SW 1271 (cell line): ENCODE data around the gene COL4A5.
"Not testable (repeated sequence)": the region's sequence is repeated elsewhere in the genome, so short reads cannot be mapped to it uniquely, and the experiment has no call there.

Experiments
- DNase-seq, 2 experiments: peaks; one replicate each; lab custom pipeline; 2025; lab: John Stamatoyannopoulos, UW

COL4A5 gene

DNA sequence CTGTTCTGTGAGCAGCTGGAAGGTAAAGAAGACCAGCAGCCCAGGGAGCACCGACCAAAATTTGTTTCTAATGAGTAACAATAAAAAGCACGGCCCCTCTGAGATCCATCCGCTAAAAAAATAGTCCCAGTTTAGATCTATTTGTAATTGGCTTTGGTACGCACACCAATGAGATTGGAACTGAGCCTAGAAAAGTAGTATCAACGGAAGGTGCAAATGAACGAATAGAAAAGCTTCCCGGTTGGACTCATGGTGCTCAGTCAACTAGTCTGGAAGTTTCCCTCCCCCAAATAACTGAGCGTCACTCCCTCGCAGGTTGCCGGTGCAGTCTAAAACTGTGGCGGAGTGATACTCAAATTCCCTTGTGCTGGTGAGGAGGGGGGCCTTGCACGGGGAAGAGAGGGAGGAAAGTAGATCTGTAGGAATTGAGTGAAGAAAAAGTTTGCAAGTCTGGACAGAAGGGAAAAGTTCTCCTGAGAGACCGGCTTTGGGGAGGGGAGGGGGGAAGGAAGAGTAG, at the start of gene COL4A5:
TSS of gene COL4A5 (plus strand) at position 413 of the 517 bp plus-strand sequence. CDS start 288 bp downstream, outside the sequence.
- DNase-seq, result peak; percentile 52 to 70

DNA sequence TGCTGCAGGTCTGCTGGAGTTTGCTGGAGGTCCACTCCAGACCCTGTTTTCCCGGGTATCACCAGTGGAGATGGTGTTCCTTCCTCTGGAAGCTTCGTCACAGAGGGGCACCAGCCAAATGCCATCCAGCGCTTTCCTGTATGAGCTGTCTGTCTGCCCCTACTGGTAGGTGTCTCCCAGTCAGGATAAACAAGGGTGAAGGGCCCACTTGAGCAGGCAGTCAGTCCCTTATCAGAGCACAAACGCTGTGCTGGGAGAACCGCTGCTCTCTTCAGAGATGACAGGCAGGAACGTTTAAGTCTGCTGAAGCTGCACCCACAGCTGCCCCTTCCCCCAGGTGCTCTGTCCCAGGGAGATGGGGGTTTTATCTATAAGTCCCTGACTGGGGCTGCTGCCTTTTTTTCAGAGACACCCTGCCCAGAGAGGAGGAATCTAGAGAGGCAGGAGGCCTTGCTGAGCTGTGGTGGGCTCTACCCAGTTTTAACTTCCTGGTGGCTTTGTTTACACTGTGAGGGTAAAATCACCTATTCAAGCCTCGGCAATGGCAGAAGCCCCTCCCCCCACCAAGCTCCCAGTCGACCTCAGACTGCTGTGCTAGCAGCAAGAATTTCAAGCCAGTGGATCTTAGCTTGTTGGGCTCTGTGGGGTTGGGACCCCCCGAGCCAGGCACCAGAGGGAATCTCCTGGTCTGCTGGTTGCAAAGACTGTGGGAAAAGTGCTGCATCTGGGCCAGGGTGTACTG, 48.5 kb upstream of the COL4A5 start:
- DNase-seq, result not testable (repeated sequence)

DNA sequence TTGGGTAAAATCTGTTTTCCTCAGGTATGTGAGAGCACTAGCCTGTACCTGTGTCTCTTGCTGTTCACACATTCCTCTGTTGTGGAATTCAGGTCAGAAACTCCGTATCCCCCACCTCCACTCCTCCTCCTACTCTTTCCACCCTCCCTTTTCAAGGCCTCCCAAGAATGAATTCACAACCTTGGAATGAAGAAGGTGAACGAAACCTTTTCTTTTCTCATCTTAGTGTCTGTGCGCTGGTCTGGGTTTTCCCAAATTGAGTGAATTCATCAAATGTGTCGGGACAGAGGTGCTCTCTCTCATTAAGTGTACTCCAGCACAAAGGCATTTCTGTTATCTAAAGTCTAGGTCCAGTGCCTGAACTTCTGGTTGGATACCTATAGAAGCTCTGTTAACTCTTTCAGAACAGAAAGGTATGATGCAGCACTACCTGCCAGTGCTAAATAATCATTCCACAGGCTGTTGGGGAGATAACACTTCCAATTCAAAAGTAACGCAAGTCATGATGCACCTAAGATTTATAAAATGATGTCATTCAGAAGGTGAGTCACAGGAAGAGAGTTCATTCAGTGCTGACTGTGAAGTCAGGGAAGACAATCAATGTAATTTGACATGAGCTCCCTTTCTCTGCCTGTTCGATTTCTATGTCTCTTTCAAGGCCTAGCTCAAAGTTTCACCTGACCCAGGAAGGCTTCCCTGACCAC, 43.3 kb upstream of the COL4A5 start:
- DNase-seq, result peak in 1 of 2 experiments; percentile 0

DNA sequence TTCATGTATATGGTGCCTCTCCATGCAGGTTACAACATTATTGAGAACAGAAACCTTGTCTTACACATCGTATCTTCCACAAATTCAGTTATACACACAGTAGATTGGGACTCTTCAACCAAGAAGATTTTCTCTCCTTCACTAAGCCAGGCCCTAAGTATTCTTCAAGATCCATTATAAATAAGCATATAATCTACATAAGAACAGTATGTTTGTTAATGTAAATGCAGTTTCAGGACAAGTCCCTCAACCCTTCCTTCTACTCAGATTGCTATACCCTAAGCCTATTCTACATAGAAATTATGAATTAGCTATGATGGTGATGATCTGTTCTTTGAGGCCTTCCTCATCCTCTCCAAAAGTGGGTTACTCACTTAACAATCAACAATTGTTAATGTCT, 42.7 kb upstream of the COL4A5 start:
- no peak for DNase-seq

DNA sequence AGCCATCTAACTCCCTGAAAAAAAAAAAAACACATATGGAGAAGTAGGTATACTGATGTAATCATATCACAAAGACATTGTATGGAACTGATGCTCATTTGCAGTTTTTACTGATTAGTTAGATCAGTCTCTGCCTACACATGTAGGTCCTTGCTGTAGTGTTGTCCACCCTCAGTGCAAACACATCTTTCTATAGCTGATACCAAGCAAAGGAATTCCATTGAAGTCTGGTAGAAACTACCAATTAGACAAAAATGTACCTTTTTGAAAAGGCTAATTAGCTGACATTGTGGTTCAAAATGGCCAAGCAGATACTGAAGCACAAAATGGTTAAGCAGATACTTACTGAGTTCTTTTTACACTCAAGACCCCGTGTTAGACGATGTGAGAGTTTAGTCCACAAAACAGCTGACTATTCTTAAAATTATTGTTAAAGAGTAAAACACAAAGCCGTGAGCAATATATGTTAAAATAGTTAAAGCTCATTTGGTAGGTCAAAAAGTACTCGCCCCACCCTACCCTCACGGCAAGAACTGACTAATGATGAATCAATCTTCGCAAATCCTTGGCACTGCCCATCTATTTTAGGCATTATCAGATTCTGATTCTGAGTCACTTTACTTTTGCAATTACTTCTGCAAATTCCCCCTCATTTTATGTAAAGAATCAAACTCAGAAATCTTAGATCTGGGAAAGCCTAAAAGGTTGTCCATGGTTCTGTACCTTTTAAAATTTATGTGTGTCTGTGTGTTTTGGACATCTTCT, 41.8 kb upstream of the COL4A5 start:
- DNase-seq, result peak in 1 of 2 experiments; percentile 1

DNA sequence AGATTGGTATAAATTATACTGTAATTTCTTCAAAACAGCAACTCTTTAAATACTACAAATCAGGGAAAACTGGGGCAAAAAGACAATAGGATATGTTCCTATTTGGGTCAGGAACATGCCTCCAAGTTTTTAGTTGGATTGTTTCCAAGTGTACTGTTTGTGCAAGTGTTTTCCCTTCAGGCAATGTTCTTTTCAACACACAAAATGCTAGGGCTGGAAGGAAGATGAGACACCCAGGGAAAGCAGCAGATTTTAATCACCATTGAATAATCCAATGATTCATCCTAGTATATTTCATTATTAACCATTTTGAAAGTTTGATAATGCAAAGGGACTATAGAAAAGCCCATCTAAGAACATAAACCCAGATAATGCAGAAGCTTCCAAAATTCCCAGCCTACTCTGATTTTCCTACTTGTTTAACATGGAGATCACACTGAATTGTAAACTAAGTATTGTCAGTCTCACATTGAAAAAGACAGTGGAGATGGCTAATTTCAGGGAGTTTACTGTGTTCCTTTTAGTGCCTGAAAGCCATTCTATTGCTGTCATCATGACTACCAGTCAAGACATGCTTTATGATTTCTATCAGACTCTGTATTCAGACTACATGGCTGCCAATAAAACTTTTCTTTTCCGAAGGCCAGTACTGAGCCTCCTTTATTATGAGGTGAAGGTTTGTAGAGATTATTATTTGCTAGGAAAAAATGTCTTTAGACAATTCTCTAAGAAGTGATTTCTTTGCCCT, 40.0 kb upstream of the COL4A5 start:
- no peak for DNase-seq

DNA sequence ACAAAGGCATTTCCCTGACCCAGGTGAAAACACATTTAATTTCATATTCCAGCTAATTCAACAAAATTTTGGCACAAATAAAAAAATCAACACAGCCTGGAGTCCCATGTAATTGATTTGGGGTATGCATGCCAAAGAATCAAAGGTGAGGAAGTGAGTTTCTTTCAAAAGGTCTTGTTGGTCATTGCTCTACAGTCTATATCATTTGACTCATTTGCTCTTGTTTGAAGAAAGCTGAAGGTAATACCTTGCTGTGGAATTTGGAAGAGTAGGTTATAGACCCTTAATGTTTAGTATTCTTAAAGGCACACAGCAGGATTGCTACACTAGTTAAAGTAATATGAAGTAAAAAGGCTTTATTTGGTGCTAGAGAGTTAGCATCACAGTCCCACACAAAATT, 26.9 kb upstream of the COL4A5 start:
- no peak for DNase-seq

DNA sequence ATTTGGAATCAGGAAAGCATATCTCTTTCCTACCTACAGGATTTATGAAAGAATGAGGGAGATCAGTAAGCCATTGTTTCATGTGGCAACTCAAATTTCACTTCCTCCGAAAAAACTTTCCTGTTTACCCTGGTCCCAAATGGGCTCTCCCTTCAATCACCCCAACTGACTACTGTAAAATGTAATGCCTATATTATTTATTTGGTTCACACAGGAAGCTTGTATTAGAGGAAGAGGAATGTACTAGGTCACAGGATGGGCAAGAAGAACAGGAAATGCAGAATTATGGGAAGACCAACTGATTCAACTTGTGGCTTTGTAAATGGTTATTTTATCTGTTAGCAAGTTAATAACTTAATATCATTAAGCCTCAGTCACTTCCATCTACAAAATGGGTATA, 24.5 kb upstream of the COL4A5 start:
- no peak for DNase-seq

DNA sequence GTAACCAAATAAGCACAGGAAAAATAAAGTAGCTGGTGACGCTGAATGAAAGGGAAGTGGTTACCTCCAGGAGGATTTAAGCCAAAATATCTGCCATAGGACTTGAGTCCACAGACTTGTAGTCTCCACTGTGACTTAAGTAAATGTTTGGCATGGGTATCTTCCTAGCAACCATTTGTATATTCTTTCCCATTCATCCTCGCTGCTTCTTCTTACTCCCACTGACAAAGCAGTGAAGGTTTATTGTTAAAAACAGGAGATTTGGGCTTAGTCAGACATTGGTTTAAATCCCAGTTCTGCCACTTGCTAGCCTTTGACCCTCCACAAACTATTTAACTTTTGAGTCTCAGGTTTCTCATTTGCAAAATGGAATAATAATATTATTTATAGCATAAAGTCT, 23.7 kb upstream of the COL4A5 start:
- no peak for DNase-seq

DNA sequence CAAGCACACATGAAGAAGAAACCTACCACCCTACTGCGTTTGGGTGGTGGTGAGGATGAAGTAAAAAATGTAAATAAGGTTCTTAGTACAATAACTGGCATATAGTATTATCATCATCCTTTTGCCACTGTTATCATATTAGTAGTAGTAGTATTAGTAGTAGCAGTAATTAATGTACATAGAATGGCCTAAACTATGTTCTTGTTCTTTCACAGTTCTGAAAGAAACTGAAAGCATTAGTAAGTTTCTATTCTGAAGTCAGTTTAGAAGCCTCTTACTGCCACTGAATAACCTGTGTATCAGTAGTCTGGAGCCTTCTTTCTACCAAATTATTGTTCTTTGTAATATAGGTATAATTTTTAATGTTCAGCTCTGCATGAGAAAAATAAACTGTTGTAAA, 22.4 kb upstream of the COL4A5 start:
- DNase-seq, result no peak

DNA sequence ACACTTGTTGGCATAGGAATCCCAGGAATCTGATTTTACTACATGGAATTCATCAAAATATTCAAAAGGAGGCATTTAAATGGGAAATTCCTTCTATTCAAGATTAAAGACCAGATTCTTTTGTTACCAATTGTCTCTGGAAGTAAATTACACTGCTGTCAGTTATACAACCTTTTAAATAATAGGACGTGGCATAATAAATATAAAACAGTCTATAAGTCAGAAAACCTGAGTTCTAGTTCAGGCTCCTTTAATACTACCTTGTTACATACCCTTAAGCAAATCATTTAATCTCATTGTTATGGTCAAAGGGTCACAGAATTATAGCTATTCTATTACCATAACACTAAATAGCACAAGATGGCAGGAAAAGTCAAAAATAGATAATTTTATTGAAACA, 20.2 kb upstream of the COL4A5 start:
- no peak for DNase-seq

DNA sequence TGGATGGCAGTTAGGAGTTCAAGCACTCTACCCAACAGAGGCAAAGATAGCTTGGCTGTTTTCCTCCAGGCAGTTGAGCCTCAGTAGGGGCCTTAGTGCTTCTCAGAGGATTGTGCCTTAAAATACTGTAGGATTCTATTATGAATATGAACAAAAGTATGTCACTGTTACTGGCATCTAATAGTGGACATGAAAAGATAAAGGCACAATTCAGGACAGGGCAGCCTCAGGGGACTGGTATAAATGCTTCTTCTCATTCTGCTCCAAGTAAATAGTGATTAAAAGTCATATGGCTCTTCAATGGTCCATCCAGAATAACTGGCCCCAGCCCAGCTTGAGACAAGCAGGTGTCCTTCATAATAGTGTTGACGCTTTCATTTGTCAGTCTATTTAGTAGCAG, 19.2 kb upstream of the COL4A5 start:
- no peak for DNase-seq

DNA sequence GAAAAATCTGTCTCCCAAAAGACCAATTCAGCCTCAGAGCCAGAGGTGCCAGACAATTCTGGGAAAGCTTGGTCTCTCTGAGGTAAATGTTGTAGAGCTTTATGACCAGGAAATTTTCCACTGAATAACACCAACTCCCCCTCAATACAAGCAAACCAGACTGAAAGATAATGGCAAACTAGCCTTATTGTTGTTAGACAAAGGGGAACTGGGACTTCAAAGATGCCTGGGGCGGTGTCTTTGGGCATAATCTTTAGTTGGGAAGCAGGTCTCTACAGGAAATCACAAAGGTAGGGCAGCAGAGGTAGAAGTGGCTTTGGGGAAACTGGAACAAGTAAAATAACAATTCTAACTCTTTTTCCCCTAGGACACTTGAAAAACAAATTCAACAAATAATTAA, 13.4 kb upstream of the COL4A5 start:
- no peak for DNase-seq

DNA sequence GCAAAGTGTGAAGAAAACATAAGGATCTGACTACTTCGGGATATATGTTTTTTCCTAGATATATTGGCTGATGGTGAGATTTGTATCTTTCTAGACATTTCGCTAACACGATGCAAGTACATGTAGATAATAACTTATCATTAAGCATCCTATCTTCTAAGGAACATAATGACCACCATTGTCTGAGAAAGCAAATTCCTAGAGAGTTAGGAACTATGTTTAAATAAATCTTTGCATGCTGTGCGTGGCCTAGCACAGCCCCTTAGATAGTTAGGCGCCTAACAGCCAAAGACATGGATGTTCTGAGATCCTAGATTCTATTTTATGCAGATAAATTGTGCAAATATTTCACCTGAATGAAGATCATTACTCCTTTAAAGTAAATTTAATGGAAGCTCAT, 4.4 kb upstream of the COL4A5 start:
- no peak for DNase-seq

DNA sequence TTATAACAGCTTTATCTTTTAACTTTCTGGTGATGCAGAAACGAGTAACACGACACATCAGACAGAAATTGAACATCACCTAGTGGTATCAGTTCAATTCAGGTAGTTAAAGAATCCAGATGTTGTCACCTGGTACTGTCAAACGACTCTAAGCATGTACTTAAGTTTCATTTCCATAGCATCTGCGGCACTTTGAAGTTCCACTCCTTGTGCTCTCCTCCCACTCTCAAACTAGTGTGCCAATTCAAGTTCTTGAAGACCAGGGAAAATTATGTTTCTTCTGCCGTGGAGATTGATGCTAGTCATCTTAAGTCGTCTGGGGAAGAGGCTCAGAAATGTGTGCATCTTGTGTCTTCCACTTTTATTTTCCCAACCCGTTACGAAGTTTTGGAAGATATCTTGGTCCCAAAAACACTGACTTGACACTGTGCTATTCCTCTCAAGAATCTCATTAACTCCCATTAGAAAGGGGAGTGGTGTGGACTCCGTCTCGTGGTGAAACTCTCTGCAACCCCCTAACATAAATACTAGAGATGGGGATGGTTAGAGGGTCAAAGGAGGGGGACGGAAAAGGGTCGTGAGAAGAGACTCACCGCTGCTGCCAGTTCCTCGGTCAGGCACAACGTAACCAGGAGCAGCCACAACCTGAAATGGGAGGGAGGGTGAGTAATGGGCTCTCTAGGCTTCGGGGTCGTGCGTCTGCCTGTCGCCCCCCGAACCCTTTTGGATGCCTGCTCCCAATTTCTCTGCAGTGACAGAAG, 2.1 kb upstream of the COL4A5 start:
- no peak for DNase-seq

DNA sequence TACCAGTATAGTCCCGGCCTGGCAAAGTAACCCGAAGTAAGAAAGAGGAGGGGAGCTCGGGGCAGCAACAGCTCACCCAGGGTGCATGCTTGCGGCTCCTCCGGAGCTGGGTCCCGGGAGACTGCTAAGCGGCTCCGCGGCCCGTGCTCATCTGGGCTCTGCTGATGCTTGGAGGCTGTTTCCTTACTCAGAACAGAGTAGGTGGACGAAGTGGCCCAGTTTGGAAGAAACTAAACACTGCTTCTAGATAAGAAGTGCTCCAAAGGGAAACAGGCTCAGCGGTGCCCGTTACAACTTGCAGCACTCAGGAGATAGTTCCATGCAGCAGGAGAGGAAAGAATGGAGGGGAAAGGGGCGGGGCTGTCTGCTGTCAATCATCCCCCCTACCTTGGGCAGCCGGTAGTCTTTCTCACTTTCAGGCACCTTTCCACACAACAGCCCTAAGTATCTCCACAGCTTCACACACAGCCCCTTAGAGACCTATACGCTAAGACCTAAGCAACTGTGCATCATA, 1.5 kb upstream of the COL4A5 start, which contains the start of gene COL4A6:
TSS of gene COL4A6 (minus strand) at position 313 of the 514 bp plus-strand sequence. CDS start at position 87, 226 bp downstream.
- DNase-seq, result no peak

DNA sequence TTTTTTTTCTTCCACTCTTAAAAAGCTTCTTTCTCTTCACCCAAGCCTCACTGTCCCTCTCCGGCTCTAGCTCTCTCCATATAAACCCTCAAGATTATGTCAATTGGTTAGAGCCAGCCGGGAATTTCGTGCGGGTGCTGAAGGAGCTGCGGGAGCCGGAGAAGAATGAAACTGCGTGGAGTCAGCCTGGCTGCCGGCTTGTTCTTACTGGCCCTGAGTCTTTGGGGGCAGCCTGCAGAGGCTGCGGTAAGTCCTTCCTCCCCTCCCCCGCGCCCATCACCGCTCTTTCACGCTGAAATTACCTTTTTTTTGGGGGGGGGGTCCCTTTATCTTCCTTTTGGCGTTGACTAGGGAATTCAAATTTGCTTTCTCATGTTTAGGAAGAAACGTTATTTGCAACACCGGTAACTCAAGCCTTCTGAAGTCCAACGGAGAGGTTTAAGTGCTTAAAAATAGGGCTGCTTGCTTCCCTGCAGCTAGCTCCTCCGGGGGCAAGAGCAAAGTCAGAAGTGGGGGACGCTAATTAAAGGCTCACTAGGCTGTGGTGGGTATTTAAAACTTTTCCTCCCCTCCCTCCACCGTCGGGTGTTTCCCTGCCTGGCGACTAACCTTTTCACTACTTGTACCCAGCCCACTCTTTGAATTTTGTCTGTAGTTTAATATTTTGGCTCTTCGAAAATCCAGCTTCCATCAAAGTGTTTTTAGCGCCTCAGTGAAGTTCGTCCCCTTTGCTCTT, 491 bp downstream of the COL4A5 start:
- DNase-seq, result peak in 1 of 2 experiments; percentile 21

DNA sequence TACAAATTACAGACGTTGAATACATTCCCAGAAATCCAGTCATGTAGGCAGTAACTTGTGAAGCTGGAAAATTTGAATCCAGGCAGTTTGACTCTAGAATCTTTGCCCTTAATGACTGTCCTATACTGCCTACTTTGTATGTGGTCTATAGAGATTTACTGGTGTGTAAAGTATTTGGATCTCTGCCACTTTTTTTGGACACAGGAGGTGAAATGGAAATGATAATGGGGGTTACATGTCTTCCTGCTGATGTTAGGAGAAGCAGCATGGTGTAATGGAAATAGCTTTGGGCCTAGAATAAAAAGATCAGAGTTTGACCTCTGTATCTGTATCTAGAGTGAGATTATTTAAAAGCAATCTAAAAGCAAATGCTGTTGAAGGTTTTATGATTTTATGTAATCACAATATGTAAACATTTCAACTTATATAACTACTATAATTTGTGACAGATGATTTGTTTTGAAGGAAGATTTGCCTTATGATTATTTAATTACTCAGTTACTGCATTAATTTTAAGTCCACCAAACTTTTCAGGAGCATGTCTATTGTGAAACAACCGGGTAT, 3.3 kb downstream of the COL4A5 start:
- no peak for DNase-seq

DNA sequence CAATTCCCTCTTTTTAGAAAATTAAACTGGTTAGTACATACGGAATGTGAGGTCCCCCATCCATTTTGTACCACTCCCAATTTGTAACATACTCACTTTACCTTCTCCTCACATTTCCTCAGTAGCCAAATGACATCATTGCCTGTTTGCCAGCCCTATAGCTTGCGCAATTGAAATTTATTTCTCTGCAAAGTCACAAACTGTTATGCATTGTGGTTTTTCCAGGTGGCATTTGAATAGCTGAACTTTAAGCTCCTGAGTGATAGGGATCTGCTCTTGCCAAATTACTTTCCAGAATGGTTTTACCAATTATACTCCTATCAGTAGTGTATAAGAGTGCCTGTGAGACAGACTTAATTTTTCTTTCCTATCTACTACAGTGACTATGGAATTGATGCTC, 7.7 kb downstream of the COL4A5 start:
- no peak for DNase-seq

DNA sequence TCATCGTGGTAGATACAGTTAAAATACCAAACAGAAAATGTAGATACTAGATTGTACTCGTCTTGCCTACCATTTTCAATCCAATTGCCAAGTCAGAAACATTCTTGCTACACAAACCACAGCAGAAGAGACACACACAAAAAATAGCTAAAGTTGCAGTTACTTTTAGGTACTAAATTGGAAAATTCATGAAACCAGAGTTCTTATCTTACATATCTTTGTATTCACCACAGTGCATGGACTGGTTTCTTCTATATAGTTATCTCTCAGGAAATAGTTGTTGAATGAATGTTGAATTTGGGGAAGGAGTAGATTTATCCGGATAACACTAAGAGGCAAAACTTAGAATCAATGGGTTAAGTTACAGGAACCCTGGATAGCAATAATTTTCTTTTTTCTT, 14.2 kb downstream of the COL4A5 start:
- no peak for DNase-seq
